GM19372 (cell line): Measurements from ENCODE around the gene SLC2A10.
"Not testable (repeated sequence)": the region's sequence is repeated elsewhere in the genome, so short reads cannot be mapped to it uniquely, and the experiment has no call there.

ENCODE experiments used
- ATAC-seq: cut with Tn5 transposase; IDR thresholded peaks from one replicate; pipeline ENCODE4 v1.9.1; 2021; ENCODE audit warnings: mild to moderate bottlenecking, low read depth, moderate library complexity; ENCODE audit not compliant: unreplicated experiment

The SLC2A10 gene

DNA sequence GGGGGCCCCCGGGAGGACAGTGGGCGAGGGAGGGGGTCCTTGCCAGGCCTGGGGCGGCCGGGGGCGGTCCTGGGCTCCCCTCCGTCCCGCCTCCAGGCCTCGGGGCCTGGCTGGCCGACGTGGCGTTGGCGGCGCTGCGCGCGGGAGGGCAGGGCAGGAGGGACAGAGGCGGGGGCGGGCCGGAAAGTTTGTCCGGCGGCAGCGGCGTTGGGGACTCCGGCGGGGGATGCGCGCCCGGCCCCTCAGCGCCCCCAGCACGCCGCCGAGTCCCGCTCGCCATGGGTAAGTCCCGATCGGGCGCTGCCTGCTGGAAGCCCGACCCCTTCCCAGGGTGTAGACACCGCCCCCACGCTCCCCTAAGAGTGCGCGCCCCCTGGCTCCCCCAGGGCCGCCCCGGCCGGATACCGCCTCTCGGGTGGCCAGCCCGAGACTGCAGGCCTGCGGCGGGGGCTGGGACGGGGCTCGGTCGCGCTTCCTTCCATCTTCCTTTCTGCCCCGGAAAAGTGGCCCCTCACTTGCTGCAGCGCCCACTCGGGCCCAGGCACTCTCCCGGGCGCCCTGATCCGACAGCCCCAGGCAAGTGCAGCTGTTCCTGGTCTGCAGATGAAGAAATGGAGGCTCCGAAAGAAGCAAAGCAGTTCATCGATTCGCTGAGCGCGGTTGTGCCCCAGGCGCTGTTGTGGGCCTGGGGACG is at the start of gene SLC2A10:
TSS of gene SLC2A10 (plus strand) at position 191 of the 694 bp plus-strand sequence. CDS start at position 279, 88 bp downstream.
- no peak for ATAC-seq

DNA sequence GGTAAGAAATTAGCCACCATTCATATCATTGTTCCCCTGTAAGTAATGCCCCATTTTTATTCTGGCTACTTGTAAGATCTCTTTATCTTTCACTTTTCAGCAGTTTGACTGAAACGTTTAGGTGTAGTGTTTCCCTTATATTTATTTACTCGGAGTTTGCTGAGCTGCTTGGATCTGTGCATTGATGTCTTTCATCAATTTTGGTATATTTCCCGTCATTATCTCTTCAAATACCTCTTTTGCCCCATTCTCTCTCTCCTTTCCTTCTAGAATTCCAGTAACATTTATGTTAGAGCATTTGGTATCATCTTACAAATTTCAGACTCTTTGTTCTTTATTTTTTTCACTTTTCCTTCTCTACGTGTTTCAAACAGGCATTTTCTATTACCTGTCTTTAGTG is 49.0 kb upstream of the SLC2A10 start:
- ATAC-seq: no peak

DNA sequence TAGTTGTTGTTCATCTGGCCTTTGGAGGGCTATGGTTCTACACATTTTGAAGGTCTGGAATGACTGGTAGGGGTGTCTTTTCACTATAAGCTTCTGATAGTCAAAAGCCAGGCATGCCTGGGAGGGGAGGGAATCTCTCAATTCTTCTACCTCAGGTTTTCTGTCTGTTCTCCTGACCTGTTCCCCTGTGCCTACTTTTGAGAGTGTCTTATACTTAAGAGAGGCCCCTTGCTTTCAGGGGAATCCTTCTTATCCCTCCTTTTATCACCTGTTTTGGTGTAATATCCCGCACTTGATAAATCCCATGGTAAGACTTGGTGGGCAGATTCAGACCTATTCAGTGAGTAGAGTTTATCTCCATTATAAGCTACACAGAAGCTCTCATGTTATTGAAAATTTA is 47.8 kb upstream of the SLC2A10 start:
- no peak for ATAC-seq

DNA sequence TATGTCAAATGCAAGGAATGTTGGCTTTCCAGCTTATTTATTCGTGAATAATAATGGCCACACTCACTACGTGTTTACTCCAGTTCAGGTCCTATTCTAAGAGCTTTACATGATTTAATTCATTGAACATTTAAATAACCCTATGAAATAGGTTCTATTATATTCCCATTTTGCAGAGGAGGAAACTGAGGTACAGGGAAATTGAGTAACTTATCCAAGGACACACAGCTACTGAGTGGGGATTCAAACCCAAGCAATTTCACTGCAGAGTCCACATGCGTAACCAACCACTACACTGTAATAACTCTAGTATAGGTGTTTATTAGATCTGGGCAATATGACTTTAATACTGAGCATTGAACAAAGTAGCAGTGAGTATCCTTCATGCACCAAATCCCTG is 45.9 kb upstream of the SLC2A10 start:
- no peak for ATAC-seq

DNA sequence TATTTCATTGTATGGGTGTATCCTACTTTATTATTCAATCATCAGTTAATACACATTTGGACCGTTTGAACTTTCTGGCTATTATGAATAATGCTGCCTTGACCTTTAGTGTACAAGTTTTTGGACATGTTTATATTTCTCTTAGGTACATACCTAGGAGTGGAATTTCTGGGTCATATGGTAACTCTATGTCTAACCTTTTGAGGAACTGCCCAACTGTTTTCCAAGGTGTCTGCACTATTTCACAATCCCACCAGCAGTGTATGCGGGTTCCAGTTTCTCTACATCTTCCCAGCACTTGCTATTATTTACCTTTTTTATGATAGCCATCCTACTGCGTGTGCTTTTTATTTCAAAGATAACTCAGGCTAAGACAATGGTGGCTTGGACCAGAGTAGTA is 43.8 kb upstream of the SLC2A10 start:
- no peak for ATAC-seq

DNA sequence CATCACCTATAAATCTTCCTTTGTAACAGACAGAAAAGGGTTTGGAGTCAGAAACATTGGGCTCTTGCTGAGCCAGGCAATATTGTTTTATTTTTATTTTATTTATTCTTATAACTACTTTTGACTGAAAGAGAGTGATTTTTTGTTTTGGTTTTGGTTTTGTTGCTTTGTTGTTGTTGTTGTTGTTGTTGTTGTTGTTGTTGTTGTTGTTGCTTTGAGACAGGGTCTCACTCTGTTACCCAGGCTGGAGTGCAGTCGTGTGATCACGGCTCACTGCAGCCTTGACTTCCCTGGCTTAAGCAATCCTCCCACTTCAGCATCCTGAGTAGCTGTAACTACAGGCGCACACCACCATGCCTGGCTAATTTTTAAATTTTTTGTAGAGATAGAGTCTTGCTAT is 43.1 kb upstream of the SLC2A10 start:
- ATAC-seq: no peak

DNA sequence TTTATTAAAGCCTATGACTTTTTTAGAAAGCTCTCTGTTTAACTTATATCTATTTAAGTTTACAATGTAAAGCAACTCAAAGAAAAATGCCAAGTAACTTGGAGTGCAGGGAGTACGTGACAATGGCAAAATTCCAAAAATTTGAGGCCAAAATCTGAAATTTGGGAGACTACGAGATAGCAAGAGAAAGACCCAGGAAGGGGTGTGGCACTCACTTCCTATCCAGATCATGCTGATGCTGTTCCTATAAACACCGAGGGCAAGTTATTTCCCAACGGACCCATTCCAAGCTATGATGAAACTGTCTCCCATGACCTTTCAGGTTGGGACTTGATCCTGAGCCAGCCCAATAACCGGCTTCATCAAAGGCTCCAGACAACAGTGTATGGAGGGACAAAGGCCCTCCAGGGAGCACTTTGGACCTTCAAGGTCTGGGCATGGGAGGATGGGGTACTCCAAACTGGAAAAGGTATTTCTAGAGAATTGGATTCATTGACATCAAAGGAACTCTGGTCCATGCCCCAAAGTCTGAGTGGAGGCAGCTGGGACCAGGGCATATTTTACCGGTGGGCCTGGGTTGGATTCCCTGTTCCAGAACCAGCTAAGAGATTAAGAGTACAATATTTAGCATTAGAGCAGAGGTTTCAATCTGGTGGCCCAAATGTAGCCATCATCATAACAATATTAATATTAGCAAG is 42.5 kb upstream of the SLC2A10 start:
- ATAC-seq: no peak

DNA sequence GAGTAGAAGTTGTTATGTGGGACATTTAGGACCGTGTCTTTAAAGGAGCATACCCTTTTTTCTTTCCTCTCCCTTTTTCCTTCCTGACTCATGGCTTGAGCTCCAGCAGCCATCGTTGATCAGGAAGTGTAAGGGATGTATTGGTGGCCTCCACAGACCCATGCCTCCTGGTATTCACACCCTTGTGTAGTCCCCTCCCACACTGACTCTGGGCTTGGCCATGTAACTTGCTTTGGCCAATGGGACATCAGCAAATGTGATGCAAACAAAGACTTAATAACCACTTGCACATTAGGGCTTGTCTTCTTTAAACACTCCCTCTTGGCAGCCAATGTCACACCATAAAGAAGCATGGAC is 39.2 kb upstream of the SLC2A10 start:
- no peak for ATAC-seq

DNA sequence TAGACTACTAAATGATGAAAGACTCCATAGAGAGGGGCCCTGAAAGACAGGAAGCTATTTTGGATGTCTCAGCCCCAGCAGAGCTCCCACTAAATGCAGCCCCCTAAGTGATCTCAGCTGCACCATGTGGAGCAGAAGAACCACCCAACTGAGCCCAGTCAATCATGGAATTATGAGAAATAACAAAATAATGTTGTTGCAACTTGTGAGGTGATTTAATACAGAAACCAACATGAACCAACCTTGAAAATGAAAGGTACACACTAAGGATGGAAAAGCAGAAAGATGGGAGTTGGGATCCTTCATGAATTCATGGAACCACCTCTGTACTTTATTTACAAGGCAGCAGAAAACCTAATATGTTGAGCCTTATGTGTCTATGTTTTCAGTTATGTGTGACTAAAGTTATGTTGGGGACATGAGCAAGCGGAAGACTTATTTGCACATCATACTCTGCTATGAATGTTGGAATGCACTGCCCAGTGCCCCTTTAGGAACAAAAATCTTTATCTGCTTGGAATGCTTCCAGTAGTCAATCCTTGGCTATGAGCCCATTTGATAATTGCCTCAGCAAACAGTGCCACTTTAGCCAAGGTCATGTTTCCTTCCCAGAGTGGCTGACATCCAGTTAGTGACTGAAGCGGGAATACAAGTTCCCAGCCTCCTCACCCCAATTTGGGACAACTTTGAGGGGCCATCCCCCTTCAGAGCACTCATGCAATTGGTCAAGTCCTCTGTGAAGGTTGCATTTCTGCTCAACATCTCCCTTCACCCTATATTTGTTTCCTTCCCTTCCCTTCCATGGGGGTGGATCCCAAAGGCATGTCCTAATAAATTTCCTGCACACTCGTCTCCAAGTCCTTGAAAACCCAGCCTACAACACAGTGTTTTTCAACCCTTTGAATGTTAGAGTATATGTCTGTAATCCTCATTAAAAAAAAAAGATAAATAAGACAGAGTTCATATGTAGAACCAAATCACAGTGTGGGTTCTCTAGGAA is 38.6 kb upstream of the SLC2A10 start:
- ATAC-seq: no peak

DNA sequence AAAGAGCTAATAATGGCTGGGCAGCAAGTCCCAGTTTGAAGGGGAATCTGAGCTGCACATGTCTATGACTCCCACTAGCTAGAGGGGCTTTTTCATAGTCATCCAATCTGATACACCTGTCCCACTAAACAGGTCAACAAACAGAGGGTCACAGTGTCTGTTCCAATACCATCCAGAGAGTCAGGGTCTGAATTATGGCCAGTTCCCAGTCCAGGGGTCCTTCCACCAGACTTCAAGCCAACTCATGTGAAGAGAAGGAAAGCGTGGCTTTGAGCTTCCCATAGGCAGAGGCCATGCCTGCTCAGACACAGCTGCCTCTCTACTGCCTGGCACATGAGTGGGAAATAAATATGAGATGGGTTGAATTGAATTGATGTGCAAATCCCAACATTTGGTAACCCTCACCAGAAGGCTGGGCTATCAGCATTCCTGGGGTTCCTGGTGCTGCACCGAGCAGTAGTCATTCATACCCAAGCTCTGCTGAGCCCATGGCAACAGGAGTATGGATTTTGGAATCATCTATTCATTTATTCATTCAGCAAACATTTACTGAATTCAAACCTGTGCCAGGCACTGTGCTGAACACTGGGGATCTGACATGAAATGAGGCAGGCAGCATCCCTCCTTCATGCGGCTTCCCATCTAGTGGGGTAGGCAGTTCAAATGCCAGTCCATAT is 37.4 kb upstream of the SLC2A10 start:
- no peak for ATAC-seq

DNA sequence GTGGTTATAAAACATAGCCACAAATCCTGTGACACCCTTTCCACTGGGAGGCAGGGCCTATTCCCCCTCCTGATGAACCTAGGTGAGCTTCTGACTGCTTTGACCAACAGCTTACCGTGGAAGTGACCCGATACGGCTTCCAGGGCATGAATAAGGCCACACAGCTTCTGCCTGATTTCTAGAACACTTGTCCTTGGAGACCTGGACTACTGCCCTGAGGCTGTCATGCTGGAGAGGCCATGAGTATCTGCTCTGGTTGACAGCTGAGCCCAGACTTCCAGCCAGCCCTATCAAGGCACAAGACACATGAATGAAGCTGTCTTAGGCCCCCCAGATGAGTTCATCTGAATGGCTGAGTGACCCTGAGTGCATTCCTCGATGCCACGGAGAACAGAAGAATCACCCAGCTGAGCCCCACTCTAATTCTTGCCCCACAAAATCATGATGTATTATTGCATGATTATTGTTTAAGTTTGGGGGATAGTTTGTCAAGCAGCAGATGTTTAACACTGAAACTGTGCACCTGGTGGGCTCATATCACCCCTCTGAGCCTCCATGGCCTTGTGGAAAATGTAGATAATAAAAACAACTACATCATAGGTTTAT is 36.8 kb upstream of the SLC2A10 start:
- no peak for ATAC-seq

DNA sequence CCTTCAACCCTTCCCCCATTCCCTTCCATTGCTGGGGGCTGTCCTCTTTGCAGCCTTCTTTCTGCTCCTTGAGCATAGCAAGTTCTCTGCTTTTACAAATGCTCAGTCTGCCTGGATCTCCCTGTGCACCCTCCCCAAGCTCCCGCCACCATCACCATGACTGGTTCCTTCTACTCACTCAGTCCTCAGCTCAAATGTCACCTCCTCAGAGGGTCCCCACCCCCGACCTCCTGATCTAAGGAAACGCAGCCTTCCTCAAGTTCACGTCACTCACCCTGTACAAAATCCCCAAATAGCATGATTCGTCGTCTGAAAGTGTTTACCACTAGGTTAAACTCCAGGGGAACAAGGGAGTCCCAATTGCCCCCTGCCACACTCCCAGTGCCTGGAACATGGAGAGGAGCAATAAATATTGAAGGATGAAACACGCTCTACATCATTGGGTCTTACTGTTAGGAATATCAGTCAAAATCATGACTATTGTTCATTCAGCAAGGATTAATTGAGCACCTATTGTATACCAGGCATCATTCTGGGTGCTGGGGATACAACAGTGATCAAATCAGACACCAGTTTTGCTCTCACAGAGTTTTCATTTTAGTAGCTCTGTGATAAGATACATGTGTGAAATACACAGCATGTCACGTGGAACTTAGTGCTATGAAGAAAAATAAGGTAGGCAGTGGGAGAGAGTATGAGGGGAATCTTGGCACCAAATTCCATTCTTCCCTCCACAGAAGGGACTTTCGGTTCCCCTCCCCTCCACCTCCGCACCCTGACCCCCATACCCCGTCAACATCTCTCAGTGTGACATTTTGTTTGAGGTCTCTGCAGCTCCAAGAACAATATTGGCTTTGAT is 35.8 kb upstream of the SLC2A10 start:
- no peak for ATAC-seq

DNA sequence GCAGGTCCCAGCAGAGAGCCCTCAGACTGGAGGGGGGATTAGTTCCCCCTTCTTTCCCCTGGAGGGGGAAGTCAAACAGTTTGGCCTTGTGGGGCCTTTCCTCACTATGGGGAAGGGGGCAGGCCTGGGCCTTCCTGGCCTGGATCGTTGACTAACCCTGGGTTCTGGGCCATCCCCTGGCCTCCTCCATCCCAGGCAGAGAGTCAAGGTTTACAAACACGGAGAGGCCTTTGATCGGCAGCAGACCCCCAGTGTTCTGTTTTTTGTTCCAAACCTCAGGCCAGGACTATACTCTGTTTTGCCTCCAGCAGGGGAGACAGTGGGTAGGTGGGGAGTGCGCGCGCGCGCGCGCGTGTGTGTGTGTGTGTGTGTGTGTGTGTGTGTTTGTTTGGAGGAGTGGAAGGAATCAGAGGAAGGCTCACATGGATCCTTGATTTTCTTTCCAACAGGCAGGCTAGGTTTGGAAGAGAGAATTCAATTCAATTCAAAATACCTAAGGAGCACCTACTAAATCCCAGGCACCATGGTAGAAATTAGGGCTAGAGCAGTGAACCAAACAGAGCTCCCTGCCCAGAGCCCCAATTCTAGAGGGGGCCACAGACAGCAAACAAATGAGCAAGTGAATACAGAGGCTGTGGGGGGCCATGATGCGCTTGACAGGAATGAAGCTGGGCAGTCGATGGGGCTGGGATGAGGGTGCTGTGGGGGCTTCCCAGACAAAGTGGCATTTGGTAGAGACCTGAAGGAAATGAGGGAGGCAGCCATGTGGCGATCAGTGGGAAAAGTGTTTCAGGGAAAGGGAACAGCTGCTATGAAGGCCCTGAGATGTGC is 35.0 kb upstream of the SLC2A10 start:
- ATAC-seq: no peak

DNA sequence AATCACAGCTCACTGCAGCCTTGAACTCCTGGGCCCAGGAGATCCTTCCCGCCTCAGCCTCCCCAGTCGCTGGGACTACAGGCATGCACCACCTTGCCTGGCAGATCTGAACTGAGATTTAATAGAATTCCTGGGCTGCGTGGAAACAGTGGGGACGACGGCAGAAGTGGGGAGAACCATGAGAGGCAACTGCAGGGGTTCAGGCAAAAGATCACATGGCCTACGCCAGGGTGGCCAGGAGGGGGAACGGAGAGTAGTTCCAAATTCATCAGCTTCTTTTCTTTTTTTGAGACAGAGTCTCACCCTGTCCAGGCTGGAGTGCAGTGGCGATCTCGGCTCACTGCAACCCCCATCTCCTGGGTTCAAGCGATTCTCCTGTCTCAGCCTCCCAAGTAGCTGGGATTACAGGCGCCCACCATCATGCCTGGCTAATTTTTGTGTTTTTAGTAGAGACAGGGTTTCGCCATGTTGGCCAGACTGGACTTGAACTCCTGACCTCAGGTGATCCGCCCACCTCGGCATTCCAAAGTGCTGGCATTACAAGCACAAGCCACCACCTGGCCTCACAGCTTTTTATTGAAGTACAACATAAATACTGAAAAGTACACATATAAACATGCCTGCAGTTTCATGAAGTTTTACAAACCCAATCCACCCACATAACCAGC is 32.7 kb upstream of the SLC2A10 start:
- not testable (repeated sequence) for ATAC-seq

DNA sequence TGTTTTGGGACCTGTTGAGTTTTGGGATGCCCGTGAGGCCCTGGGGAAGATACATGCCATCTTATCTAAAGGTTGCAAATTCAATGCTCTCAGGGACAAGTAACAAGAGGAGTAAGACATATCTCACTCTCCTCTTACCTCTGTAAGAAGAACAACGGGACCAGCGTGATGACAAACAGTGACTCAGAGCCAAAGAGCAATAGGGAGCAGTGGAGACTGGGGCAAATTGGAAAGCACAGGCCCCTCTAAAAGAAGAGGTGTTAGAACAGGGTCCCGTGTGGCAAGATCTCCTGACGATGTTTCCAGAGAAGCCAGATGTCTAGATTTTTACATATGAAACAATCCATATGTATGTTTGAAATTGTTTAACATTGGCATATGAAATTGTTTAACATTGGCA is 31.8 kb upstream of the SLC2A10 start:
- no peak for ATAC-seq

DNA sequence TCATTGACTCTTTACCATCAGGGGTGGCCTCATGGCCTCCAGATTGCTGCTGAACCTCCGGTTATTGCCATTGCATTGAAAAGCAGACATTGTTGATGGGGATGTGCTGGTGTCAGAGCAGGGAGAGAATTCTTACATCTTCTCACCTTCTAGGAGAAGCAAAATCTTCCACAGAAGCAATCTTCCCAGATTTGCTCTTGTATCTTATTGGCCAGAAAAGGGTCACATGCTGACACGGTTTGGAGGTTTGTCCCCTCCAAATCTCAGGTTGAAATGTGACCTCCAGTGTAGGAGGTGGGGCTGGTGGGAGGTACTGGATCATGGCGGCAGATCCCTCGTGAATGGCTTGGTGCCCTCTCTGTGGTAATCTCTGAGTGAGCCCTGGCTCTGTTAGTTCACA is 30.9 kb upstream of the SLC2A10 start:
- no peak for ATAC-seq

DNA sequence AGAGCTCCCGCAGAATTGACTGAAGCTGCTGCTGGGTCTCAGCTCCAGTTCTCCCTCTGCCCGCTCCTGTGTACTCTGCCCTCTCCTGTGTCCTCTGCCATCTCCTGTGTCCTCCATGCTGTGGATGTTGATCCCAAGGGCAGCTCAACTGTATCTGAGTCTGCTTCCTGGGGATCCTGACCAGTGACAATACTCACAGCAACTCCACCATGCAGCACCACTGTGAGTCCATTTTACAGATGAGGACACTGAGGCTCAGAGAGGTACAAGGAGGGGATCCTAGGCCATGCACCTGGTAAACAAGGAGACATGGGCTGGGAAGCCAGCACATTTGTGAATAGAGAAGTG is 28.8 kb upstream of the SLC2A10 start:
- ATAC-seq: no peak
